ENCODE data around the gene JUNB.

JUNB gene

DNA sequence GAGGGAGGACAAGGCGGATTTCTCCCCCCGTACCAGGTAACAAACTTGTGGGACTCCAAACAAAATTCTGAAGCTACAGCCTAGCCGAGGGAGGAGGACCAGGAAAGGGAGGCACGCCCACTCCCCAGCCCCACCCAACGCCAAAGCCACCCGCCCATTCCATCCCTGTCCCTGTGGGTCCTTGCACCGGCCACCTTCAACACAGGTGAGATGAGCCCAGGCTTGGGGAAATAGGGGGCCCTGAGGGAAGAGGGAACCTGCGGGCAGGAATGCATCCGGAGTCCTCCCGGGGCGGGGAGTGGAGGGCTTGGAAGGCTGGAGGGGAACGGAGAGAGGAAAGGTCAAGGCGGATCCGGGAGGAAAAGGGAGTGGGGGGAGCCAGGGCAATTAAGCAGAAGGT is 39.7 kb upstream of the JUNB start, which contains the start of gene BEST2:
TSS of gene BEST2 (plus strand) at position 157 of the 400 bp plus-strand sequence. CDS start 802 bp downstream, outside the sequence.
- no peak for DNase-seq
- H3K4me3 Mint-ChIP-seq = no peak within 1 kb of the TSS
- TF ChIP-seq CTCF (IDR thresholded peaks at IDR 0.05) = no peak
- peaks cover 77% of the 10 kb centered on the region for H3K27me3 Mint-ChIP-seq (ENCODE audit: low read depth, poor library complexity)
- peaks cover 13% of the 10 kb centered on the region for H3K9me3 Mint-ChIP-seq
- peaks cover 5% of the 10 kb centered on the region for H3K4me1 Mint-ChIP-seq
- H3K36me3 Mint-ChIP-seq (ENCODE audit: low read depth) = peaks cover 19% of the 10 kb centered on the region
- H3K27ac Mint-ChIP-seq = no peak within 1 kb of the TSS

DNA sequence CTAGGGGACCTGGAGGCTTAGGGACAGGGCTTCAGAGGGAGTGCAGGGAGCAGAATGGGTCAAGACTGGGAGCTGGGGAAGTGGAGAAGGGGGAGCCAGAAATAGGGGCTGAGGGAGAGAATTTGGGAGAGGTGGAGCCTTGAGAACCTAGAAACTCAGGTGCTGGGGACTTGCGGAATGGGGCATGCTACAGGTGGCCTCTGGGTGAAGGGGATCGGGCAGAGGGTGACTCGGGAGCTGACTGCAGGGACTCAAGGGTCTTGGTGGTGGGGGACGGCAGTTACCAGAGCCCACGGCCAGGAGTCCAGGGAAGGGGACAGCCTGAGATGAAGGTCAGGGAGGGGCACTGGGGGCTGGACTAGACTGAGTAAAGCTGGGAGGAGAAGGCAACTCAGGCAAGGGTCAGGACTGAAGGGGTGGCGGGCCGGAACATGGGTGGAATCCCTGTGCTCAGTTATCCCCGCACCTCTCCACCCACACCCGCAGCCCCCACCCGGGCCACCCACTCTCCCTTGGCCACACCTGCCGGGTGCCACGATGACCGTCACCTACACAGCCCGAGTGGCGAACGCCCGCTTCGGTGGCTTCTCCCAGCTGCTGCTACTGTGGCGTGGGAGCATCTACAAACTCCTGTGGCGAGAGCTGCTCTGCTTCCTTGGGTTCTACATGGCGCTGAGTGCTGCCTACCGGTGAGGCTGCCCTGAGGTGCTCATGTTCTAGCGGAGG is 39.1 kb upstream of the JUNB start:
- DNase-seq = no peak
- H3K4me3 Mint-ChIP-seq = no peak overlapping the region
- peaks cover 13% of the 10 kb centered on the region for H3K36me3 Mint-ChIP-seq (ENCODE audit: low read depth)
- H3K9me3 Mint-ChIP-seq = peaks cover 11% of the 10 kb centered on the region
- H3K27ac Mint-ChIP-seq = no peak overlapping the region
- peaks cover 77% of the 10 kb centered on the region for H3K27me3 Mint-ChIP-seq (ENCODE audit: low read depth, poor library complexity)
- no peak for TF ChIP-seq CTCF (IDR thresholded peaks at IDR 0.05)
- H3K4me1 Mint-ChIP-seq = peaks cover 5% of the 10 kb centered on the region

- no peak overlapping the region for H3K4me3 Mint-ChIP-seq
- H3K9me3 Mint-ChIP-seq = no peaks in the 10 kb centered on the region
- H3K27ac Mint-ChIP-seq = no peak overlapping the region
- no peak for DNase-seq
- no peaks in the 10 kb centered on the region for H3K36me3 Mint-ChIP-seq (ENCODE audit: low read depth)
- no peak for TF ChIP-seq CTCF (IDR thresholded peaks at IDR 0.05)
- peaks cover 8% of the 10 kb centered on the region for H3K4me1 Mint-ChIP-seq
- peaks cover 69% of the 10 kb centered on the region for H3K27me3 Mint-ChIP-seq (ENCODE audit: low read depth, poor library complexity)
Observed at GRCh38 chr19:12754465-12755196, 36.7 kb upstream of the JUNB start.

DNA sequence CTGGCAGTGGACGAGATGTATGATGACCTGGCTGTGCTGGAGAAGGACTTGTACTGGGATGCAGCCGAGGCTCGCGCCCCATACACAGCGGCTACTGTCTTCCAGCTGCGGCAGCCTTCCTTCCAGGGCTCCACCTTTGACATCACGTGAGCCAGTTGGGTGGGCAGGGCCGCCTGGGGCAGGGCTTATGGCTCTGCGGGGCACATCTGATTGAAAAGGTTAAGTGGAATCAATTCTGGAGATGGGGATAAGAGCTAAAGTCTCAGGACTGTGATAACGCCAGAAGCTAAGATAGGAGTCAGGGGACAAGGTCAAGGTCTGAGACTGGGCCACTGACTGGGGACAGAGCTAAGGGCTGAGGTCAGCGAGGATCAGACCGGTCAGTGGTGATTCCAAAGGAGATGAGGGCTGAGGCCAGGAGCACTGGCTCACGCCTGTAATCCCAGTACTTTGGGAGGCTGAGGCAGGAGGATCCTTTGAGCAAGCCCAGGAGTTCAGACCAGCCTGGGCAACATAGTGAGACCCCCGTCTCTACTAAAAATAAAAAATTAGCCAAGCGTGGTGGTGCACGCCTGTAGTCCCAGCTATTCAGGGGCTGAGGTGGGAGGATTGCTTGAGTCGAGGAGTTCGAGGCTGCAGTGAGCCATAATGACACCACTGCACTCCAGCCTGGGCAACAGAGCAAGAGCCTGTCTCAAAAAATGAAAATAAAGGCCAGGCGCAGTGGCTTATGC is 35.0 kb upstream of the JUNB start:
- TF ChIP-seq CTCF (IDR thresholded peaks at IDR 0.05) = no peak
- peaks cover 5% of the 10 kb centered on the region for H3K36me3 Mint-ChIP-seq (ENCODE audit: low read depth)

DNA sequence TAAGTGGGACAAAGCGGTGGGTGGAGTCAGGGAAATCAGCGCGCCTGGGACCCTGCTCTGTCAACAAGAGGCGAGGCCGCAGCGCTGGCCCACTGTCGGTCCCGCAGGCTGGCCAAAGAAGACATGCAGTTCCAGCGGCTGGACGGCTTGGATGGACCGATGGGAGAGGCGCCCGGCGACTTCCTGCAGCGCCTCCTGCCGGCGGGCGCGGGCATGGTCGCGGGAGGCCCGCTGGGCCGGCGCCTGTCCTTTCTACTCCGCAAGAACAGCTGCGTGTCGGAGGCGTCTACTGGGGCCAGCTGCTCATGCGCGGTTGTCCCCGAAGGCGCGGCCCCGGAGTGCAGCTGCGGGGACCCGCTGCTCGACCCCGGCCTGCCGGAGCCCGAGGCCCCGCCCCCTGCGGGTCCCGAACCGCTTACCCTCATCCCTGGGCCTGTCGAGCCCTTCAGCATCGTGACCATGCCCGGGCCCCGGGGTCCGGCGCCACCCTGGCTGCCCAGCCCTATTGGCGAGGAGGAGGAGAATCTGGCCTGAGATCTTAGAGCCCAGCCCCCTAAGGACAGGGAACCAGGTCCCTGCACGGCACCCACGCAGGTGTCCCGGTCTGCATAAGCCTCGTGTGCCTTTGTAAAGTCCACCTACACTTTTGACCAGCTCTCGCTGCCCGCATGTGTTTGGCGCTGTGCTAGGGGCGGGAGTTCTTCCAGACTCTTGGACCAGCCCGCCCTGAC is 33.6 kb upstream of the JUNB start:
- peaks cover 38% of the 10 kb centered on the region for H3K27me3 Mint-ChIP-seq (ENCODE audit: low read depth, poor library complexity)
- no peak overlapping the region for H3K27ac Mint-ChIP-seq
- H3K4me3 Mint-ChIP-seq = peak overlapping the region; percentile 71
- peak; percentile 87 for DNase-seq
- peaks cover 5% of the 10 kb centered on the region for H3K4me1 Mint-ChIP-seq
- H3K9me3 Mint-ChIP-seq = peaks cover 14% of the 10 kb centered on the region
- peak; percentile 92 for TF ChIP-seq CTCF (IDR thresholded peaks at IDR 0.05)
- H3K36me3 Mint-ChIP-seq (ENCODE audit: low read depth) = peaks cover 17% of the 10 kb centered on the region

More for the DNA sequence above, 35.0 kb upstream of the JUNB start:
- no peak overlapping the region for H3K4me3 Mint-ChIP-seq
- H3K27ac Mint-ChIP-seq = no peak overlapping the region
- H3K9me3 Mint-ChIP-seq = peaks cover 7% of the 10 kb centered on the region
- DNase-seq = no peak
- H3K4me1 Mint-ChIP-seq = peaks cover 5% of the 10 kb centered on the region
- peaks cover 52% of the 10 kb centered on the region for H3K27me3 Mint-ChIP-seq (ENCODE audit: low read depth, poor library complexity)
